Sigmoid colon (tissue), 6 donors: ENCODE data around the gene SORL1-AS1.

Experiments
- DNase-seq: peaks from one replicate; pipeline ENCODE4 v3.0.0-alpha.2; 2019
- H3K27ac ChIP-seq, 4 donors: fragments of 200-600 bp; sonication (generic); one replicate each; pipeline ENCODE4 v1.5.1; 2016 to 2019; ENCODE audit warnings: mild to moderate bottlenecking in 1 of 4
- H3K27me3 ChIP-seq, 3 donors: fragments of 200-600 bp; sonication (generic); one replicate each; pipeline ENCODE4 v1.5.1; 2019; ENCODE audit warnings: mild to moderate bottlenecking in 1 of 3
- H3K36me3 ChIP-seq, 4 donors: fragments of 200-600 bp; sonication (generic); one replicate each; pipeline ENCODE4 v1.5.1; 2016 to 2019
- H3K4me1 ChIP-seq, 4 donors: fragments of 200-600 bp; sonication (generic); one replicate each; pipeline ENCODE4 v1.5.1; 2017 to 2019
- H3K4me3 ChIP-seq, 4 donors: fragments of 200-600 bp; sonication (generic); one replicate each; pipeline ENCODE4 v1.5.1; 2017 to 2019; ENCODE audit warnings: mild to moderate bottlenecking in 2 of 4, moderate library complexity in 1 of 4
- H3K9me3 ChIP-seq, 4 donors: fragments of 200-600 bp in 3 of 4; sonication (generic) in 3 of 4; one replicate each; pipeline versions ENCODE4 v1.5.1 to v1.6.1; 2013 to 2019
- EP300 ChIP-seq, 4 donors: sonication (generic); formaldehyde crosslinking; IDR thresholded peaks; one replicate each; pipeline ENCODE4 v1.6.1; 2017; ENCODE audit warnings: antibody characterized with exemption in 4 of 4
- POLR2A ChIP-seq, 2 donors: fragments of 450-650 bp; IDR thresholded peaks; one replicate each; pipeline ENCODE4 v1.6.1; 2016; ENCODE audit warnings: antibody characterized with exemption in 2 of 2, mild to moderate bottlenecking in 2 of 2, moderate library complexity in 2 of 2
- POLR2AphosphoS5 ChIP-seq, 4 donors: sonication (generic); formaldehyde crosslinking; IDR thresholded peaks; one replicate each; pipeline ENCODE4 v1.6.1; 2017; ENCODE audit warnings: antibody characterized with exemption in 4 of 4
- WGBS, 2 donors: extraction: QIAGEN DNeasy Blood & Tissue Kit; methylation state at CpG; one replicate each; pipeline ENCODE4 v1.1.7; 2013; 5-methylcytosine and 5-hydroxymethylcytosine counted together
- intact Hi-C: fragments of 100-400 bp; cut with DNase I; formaldehyde crosslinking; loops from one replicate; pipeline ENCODE4 v1.15.1; 2023
- TF ChIP-seq, protein P1 (sequence below), 4 experiments: fragments of 450-650 bp in 3 of 4; fragments of 200-600 bp in 1 of 4; IDR thresholded peaks; one replicate each; pipeline ENCODE4 v1.5.1; 2016 to 2019; ENCODE audit warnings: antibody characterized with exemption in 4 of 4, mild to moderate bottlenecking in 3 of 4, moderate library complexity in 2 of 4
- donor health status: healthy with polysubstance abuse.
- donor health status: healthy.

Gene SORL1-AS1

DNA sequence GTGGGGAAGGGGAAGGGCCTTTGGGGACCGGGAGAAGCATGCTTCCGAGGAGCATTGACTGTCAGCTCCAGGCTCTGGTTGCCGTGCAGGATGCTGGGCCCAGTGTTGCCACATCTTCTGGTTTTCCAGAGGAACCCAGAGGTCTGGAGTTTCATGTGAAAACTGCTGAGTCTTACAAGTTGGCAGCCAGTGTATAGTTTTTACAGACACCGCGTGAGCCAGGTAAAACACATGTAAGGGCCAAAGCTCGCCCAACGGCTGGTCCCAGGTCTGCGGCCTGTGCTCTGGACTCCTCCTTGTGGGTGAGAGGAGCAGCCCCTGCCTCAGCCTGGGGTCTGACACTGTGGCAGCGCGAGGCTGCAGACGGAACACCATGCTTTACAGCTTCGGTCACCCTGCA, 18.4 kb upstream of the SORL1-AS1 start:
- WGBS, 2 donors, result 96% methylated on average over 12 of the region's 12 CpGs
- Histone ChIP-seq H3K36me3 (no peaks in the 10 kb centered on the region), H3K27ac (no peak overlapping the region), H3K4me3 (no peak overlapping the region), H3K9me3 (no peaks in the 10 kb centered on the region), H3K4me1 (peaks cover 0 to 39% (median 28%) of the 10 kb centered on the region in 4 donors), H3K27me3 (no peaks in the 10 kb centered on the region)
- no peak for DNase-seq
- TF ChIP-seq POLR2AphosphoS5 (IDR thresholded peaks at IDR 0.05) (no peak), EP300 (IDR thresholded peaks at IDR 0.05) (no peak), POLR2A (IDR thresholded peaks at IDR 0.05) (no peak)
- TF ChIP-seq, protein P1, sequence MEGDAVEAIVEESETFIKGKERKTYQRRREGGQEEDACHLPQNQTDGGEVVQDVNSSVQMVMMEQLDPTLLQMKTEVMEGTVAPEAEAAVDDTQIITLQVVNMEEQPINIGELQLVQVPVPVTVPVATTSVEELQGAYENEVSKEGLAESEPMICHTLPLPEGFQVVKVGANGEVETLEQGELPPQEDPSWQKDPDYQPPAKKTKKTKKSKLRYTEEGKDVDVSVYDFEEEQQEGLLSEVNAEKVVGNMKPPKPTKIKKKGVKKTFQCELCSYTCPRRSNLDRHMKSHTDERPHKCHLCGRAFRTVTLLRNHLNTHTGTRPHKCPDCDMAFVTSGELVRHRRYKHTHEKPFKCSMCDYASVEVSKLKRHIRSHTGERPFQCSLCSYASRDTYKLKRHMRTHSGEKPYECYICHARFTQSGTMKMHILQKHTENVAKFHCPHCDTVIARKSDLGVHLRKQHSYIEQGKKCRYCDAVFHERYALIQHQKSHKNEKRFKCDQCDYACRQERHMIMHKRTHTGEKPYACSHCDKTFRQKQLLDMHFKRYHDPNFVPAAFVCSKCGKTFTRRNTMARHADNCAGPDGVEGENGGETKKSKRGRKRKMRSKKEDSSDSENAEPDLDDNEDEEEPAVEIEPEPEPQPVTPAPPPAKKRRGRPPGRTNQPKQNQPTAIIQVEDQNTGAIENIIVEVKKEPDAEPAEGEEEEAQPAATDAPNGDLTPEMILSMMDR (IDR thresholded peaks at IDR 0.05), result no peak
- intact Hi-C loops, result no loop called here

DNA sequence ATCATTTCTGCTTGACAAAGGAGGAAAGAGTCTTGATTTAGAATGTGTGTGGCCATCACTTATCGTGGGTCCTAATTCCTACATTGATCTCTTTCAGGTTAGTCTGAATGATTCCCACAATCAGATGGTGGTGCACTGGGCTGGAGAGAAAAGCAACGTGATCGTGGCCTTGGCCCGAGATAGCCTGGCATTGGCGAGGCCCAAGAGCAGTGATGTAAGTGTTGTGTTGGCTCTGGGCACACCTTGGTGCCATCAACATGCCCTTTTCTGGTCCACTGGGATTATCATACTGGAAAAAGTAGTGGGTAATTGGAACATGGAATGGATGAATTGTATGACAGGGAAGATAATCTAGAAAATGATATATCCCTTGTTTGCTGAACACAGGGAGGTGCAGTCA, 17.1 kb upstream of the SORL1-AS1 start:
- WGBS, 2 donors, result 95 to 97% methylated on average over 5 of the region's 5 CpGs
- DNase-seq, result no peak
- H3K27me3 ChIP-seq, result no peaks in the 10 kb centered on the region
- TF ChIP-seq POLR2AphosphoS5 (IDR thresholded peaks at IDR 0.05), result no peak
- TF ChIP-seq, protein P1 (IDR thresholded peaks at IDR 0.05), result no peak
- no peak for TF ChIP-seq POLR2A (IDR thresholded peaks at IDR 0.05)
- no peak overlapping the region for H3K27ac ChIP-seq
- H3K36me3 ChIP-seq, result no peaks in the 10 kb centered on the region
- no peak overlapping the region for H3K4me3 ChIP-seq
- H3K4me1 ChIP-seq, result peaks cover 0 to 47% (median 38%) of the 10 kb centered on the region in 4 donors
- H3K9me3 ChIP-seq, result no peaks in the 10 kb centered on the region
- intact Hi-C loops, result loop anchor here (5.0 to 10.0 kb wide), 2 partner anchors 178 to 635 kb away; partner anchors contain the start of gene SC5D

DNA sequence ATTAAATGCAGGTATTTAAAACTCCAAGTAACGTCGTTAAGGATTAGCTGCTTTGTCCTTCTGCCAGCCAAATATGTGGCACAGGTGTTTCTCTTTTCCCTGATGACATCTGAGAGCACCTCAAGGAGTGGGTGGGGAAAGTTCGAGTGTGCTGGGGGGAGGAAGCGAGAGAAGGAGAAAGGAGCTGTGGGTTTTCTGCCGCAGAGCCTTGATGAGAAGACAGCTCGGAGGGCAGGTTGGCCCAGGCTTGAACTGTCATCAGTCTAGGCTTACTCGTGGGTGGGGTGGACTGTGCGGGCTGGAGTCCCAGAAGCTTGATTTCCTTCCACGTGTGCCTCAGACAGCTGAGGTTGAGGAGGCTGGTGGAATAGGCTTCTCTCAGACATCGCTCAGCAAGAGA, 15.2 kb upstream of the SORL1-AS1 start:
- no peak for DNase-seq
- Histone ChIP-seq H3K36me3 (no peaks in the 10 kb centered on the region), H3K4me3 (no peak overlapping the region), H3K27ac (peak overlapping the region; percentile 7 to 89 (median 83)), H3K4me1 (peaks cover 0 to 61% (median 52%) of the 10 kb centered on the region in 4 donors), H3K27me3 (no peaks in the 10 kb centered on the region), H3K9me3 (no peaks in the 10 kb centered on the region)
- 44 to 72% methylated on average over 10 of the region's 10 CpGs for WGBS, 2 donors
- intact Hi-C loops, result loop anchor here (2.0 to 10.0 kb wide), 3 partner anchors 15 to 637 kb away; partner anchors contain the start of genes SC5D, SORL1 and SORL1-AS1
- no peak for TF ChIP-seq POLR2A (IDR thresholded peaks at IDR 0.05)
- TF ChIP-seq, protein P1 (IDR thresholded peaks at IDR 0.05), result no peak
- no peak for TF ChIP-seq POLR2AphosphoS5 (IDR thresholded peaks at IDR 0.05)
- no peak for TF ChIP-seq EP300 (IDR thresholded peaks at IDR 0.05)

DNA sequence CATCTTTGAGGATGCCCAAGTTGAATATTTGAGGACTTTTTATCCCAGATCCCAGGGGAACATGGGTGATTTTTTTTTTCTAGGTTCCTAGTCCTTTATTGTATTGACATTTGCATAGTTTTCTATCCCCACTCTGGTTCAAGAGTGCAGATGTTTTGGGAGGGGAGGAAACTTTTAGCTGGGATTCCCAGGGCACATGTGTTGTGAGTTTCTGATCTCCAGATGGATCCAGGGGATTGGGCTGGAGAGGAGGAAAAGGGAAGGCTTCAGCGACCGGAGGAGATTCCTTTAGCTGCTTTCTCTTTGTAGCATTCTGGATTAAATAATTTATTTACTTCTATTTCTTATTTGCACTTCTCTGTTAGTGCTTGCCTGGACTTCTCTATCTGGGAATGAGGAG, 14.7 kb upstream of the SORL1-AS1 start:
- H3K27me3 ChIP-seq, result no peaks in the 10 kb centered on the region
- H3K4me3 ChIP-seq, result peak overlapping the region in 1 of 4 donors; percentile 12
- TF ChIP-seq EP300 (IDR thresholded peaks at IDR 0.05) (no peak), POLR2AphosphoS5 (IDR thresholded peaks at IDR 0.05) (no peak), POLR2A (IDR thresholded peaks at IDR 0.05) (no peak)
- TF ChIP-seq, protein P1 (IDR thresholded peaks at IDR 0.05), result no peak
- DNase-seq, result no peak
- intact Hi-C loops, result loop anchor here (2.0 to 10.0 kb wide), 3 partner anchors 15 to 637 kb away; partner anchors contain the start of genes SC5D, SORL1 and SORL1-AS1
- H3K27ac ChIP-seq, result peak overlapping the region; percentile 80 to 89 (median 84)
- 83 to 92% methylated on average over 2 of the region's 2 CpGs for WGBS, 2 donors
- H3K36me3 ChIP-seq, result no peaks in the 10 kb centered on the region
- H3K4me1 ChIP-seq, result peaks cover 0 to 56% (median 50%) of the 10 kb centered on the region in 4 donors
- no peaks in the 10 kb centered on the region for H3K9me3 ChIP-seq
